ENCODE data around the gene GNAO1. TPM values are rescaled to one million over a fixed set of nuclear protein-coding genes. Genes with fewer than 3 reads are reported as not detected.

GNAO1 gene
- total and polyA plus RNA-seq, 9 donors = 0.72 to 5.6 (median 2.7) TPM

DNA sequence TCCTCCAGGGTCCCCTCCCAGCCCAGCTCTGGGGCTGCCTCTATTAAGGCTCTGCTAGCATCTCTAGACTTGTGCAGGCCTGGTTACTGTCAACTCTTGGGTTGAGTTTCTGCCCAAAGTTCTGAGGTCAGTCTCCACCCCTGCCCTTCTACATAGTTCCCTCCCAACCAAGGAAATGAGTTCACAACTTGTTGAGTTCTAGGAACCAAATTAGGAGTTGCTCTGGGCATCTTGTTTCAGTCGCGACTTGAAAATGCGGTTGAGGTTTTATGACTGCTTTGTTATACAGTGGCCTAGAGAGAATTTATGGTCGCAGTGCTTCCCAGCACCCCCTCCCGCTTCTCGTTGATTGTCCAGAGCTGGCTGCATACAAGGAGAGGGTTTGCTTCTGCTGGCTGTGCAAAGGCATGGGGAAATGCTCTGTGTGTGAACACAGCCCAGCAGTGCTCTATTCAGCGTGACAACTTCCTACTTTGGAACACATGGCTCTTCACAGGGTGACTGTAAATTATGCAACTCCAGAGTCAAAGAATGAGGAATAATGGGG, 20.2 kb downstream of the GNAO1 start:
- 33 to 45% (median 45%) methylated on average over 7 of the region's 7 CpGs for WGBS, 3 donors
- Histone ChIP-seq H3K27me3 (no peaks in the 10 kb centered on the region), H3K9me3 (no peaks in the 10 kb centered on the region), H3K27ac (no peak overlapping the region), H3K36me3 (no peaks in the 10 kb centered on the region), H3K4me3 (no peak overlapping the region), H3K4me1 (ENCODE audit: insufficient read depth) (no peaks in the 10 kb centered on the region)
- intact Hi-C loops (cut with DNase I) = no loop called here
- no peak for DNase-seq
- TF ChIP-seq EP300 (IDR thresholded peaks at IDR 0.05) = no peak
- no peak for TF ChIP-seq POLR2A (IDR thresholded peaks at IDR 0.05)
- TF ChIP-seq, protein P1, sequence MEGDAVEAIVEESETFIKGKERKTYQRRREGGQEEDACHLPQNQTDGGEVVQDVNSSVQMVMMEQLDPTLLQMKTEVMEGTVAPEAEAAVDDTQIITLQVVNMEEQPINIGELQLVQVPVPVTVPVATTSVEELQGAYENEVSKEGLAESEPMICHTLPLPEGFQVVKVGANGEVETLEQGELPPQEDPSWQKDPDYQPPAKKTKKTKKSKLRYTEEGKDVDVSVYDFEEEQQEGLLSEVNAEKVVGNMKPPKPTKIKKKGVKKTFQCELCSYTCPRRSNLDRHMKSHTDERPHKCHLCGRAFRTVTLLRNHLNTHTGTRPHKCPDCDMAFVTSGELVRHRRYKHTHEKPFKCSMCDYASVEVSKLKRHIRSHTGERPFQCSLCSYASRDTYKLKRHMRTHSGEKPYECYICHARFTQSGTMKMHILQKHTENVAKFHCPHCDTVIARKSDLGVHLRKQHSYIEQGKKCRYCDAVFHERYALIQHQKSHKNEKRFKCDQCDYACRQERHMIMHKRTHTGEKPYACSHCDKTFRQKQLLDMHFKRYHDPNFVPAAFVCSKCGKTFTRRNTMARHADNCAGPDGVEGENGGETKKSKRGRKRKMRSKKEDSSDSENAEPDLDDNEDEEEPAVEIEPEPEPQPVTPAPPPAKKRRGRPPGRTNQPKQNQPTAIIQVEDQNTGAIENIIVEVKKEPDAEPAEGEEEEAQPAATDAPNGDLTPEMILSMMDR (IDR thresholded peaks at IDR 0.05) = no peak

DNA sequence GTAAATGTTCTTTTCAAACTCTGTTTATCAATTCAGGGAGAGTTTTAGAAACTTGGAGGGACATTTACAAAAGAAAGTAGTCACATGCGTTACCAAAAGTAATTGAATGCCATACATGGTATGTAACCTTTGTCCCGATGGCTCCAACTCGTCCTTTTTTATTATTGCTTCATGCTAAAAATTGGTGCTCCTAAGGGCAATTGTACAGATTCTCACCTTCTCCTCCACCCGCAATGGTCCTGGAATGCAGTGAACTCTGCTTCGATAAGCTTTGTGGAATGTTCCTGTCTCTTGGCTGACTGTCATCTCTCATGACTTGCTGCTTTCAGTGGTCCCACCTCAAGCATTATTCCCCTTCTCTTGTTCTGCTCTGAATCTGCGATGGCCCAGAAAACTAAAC, 20.9 kb downstream of the GNAO1 start:
- Histone ChIP-seq H3K27me3 (no peaks in the 10 kb centered on the region), H3K9me3 (no peaks in the 10 kb centered on the region), H3K27ac (no peak overlapping the region), H3K4me3 (no peak overlapping the region), H3K4me1 (ENCODE audit: insufficient read depth) (no peaks in the 10 kb centered on the region), H3K36me3 (no peaks in the 10 kb centered on the region)
- intact Hi-C loops (cut with DNase I) = no loop called here
- 48 to 57% (median 49%) methylated on average over 6 of the region's 6 CpGs for WGBS, 3 donors
- DNase-seq = no peak
- TF ChIP-seq POLR2A (IDR thresholded peaks at IDR 0.05) (no peak), EP300 (IDR thresholded peaks at IDR 0.05) (no peak)
- TF ChIP-seq, protein P1 (IDR thresholded peaks at IDR 0.05) = no peak

DNA sequence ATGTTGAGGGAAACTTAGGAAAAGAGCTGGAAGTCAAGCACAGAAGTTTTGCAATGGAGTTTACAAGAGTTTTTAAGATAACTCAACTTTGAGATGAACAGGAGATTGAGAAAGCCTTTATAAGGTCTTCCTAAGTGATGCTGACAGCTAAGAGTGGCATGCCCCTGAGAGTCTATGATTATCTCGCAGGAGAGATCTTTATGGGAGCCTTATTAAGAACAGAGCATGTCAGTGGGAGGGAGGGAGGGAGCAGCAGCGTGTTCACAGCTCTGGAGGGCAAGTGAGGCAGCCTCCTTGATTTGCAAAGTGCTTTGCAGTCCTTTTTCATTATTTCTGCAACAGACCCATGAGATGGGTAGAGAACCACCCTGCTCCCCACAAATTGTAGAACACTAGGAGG, 30.7 kb downstream of the GNAO1 start:
- H3K27me3 ChIP-seq = no peaks in the 10 kb centered on the region
- H3K27ac ChIP-seq = no peak overlapping the region
- DNase-seq = no peak
- H3K4me3 ChIP-seq = no peak overlapping the region
- 48 to 67% (median 62%) methylated on average over 2 of the region's 2 CpGs for WGBS, 3 donors
- no peak for TF ChIP-seq POLR2A (IDR thresholded peaks at IDR 0.05)
- TF ChIP-seq, protein P1 (IDR thresholded peaks at IDR 0.05) = no peak
- TF ChIP-seq EP300 (IDR thresholded peaks at IDR 0.05) = no peak
- intact Hi-C loops (cut with DNase I) = no loop called here
- H3K9me3 ChIP-seq = no peaks in the 10 kb centered on the region
- H3K4me1 ChIP-seq (ENCODE audit: insufficient read depth) = no peaks in the 10 kb centered on the region
- H3K36me3 ChIP-seq = no peaks in the 10 kb centered on the region

DNA sequence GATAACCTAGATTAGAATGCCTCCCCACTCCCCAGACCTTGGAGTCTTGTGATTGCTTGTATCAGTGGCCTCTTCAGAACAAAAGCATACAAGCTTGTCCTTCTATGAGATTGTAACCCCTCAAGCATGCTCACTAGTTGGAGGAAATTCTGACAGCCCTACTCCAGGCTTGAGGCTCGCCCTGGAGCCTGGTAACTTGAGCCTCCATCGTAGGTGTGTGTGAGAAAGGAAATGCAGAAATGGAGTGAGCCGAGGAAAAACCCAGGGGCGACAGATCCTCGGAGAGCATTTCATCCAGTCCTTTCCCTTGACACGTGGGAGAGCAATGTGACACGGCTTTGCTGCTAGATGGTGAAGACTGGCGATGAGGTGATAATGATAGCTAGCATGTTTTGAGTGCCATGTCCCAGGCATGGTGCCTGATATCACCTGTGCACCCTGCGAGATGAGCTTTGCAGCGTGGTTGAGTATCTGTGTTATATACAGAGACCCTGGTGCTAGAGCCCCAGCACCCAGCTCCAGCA, 31.2 kb downstream of the GNAO1 start:
- no peaks in the 10 kb centered on the region for H3K27me3 ChIP-seq
- no peaks in the 10 kb centered on the region for H3K36me3 ChIP-seq
- no peaks in the 10 kb centered on the region for H3K4me1 ChIP-seq (ENCODE audit: insufficient read depth)
- DNase-seq = no peak
- TF ChIP-seq EP300 (IDR thresholded peaks at IDR 0.05) (no peak), POLR2A (IDR thresholded peaks at IDR 0.05) (no peak)
- TF ChIP-seq, protein P1 (IDR thresholded peaks at IDR 0.05) = no peak
- no peak overlapping the region for H3K4me3 ChIP-seq
- no peaks in the 10 kb centered on the region for H3K9me3 ChIP-seq
- WGBS, 3 donors = 50 to 73% (median 56%) methylated on average over 10 of the region's 10 CpGs
- H3K27ac ChIP-seq = no peak overlapping the region
- intact Hi-C loops (cut with DNase I) = no loop called here
